Peyer's patch (tissue), 4 donors: ENCODE results near the gene PON3. TPM values are rescaled to one million over a fixed set of nuclear protein-coding genes. Genes with fewer than 3 reads are reported as not detected.

Experiments
- DNase-seq, 3 donors: peaks; one replicate each; pipeline ENCODE4 v3.0.0-alpha.2; 2017 to 2019
- H3K27ac ChIP-seq, 4 donors: fragments of 200-600 bp; sonication (generic); one replicate each; pipeline ENCODE4 v1.5.1; 2016 to 2019
- H3K27me3 ChIP-seq, 2 donors: fragments of 200-600 bp; sonication (generic); one replicate each; pipeline ENCODE4 v1.5.1; 2019
- H3K36me3 ChIP-seq, 3 donors: fragments of 200-600 bp; sonication (generic); one replicate each; pipeline ENCODE4 v1.5.1; 2016 to 2019
- H3K4me1 ChIP-seq, 4 donors: fragments of 200-600 bp; sonication (generic); one replicate each; pipeline ENCODE4 v1.5.1; 2016 to 2019
- H3K4me3 ChIP-seq, 4 donors: fragments of 200-600 bp; sonication (generic); 1 replicate in 3 of 4; 2 replicates in 1 of 4; pipeline ENCODE4 v1.5.1; 2016 to 2019; ENCODE audit warnings: mild to moderate bottlenecking in 1 of 4
- H3K9me3 ChIP-seq, 4 donors: fragments of 200-600 bp; sonication (generic); one replicate each; pipeline ENCODE4 v1.5.1; 2016 to 2019; ENCODE audit warnings: mild to moderate bottlenecking in 1 of 4
- CTCF ChIP-seq, 6 experiments: fragments of 450-650 bp in 4 of 6; fragments of 200-600 bp in 2 of 6; sonication (generic) in 1 of 6; IDR thresholded peaks; one replicate each; pipeline ENCODE4 v1.5.1; 2017 to 2019; ENCODE audit warnings: antibody characterized with exemption in 6 of 6, mild to moderate bottlenecking in 3 of 6, moderate library complexity in 1 of 6
- POLR2A ChIP-seq, 2 donors: fragments of 450-650 bp; IDR thresholded peaks; one replicate each; pipeline ENCODE4 v1.5.1; 2017; ENCODE audit warnings: antibody characterized with exemption in 2 of 2, mild to moderate bottlenecking in 2 of 2, moderate library complexity in 2 of 2
- total RNA-seq, 4 donors: library from RNA; depleted of rRNA; stranded (reverse); fragments of >200 nt; gene quantifications; one replicate each; pipeline ENCODE4 v1.1.0, GENCODE V29; 2016

PON3 gene
- total RNA-seq, 4 donors from 2014 or later, result 2.9 to 9.1 (median 5.5) TPM; not detected in 1

- no peak for DNase-seq
- Histone ChIP-seq H3K36me3 (peaks cover 0 to 32% (median 0%) of the 10 kb centered on the region in 3 donors), H3K27ac (no peak overlapping the region)
Observed at GRCh38 chr7:95411036-95411435, 14.9 kb upstream of the PON3 start.

GRCh38 chr7:95407751-95408150 lies 11.6 kb upstream of the PON3 start:
- Histone ChIP-seq H3K27me3 (no peaks in the 10 kb centered on the region), H3K4me1 (no peaks in the 10 kb centered on the region), H3K27ac (no peak overlapping the region), H3K4me3 (no peak overlapping the region), H3K36me3 (peaks cover 0 to 32% (median 0%) of the 10 kb centered on the region in 3 donors), H3K9me3 (no peaks in the 10 kb centered on the region)
- DNase-seq, result no peak
- TF ChIP-seq POLR2A (IDR thresholded peaks at IDR 0.05) (no peak), CTCF (IDR thresholded peaks at IDR 0.05) (no peak)

More at GRCh38 chr7:95411036-95411435, 14.9 kb upstream of the PON3 start:
- H3K9me3 ChIP-seq, result no peaks in the 10 kb centered on the region
- TF ChIP-seq CTCF (IDR thresholded peaks at IDR 0.05), result no peak
- TF ChIP-seq POLR2A (IDR thresholded peaks at IDR 0.05), result no peak
- H3K4me3 ChIP-seq, result no peak overlapping the region
- H3K4me1 ChIP-seq, result no peaks in the 10 kb centered on the region
- H3K27me3 ChIP-seq, result no peaks in the 10 kb centered on the region

- Histone ChIP-seq H3K4me3 (no peak overlapping the region), H3K36me3 (peaks cover 0 to 17% (median 0%) of the 10 kb centered on the region in 3 donors), H3K27ac (no peak overlapping the region), H3K27me3 (no peaks in the 10 kb centered on the region), H3K4me1 (no peaks in the 10 kb centered on the region), H3K9me3 (no peaks in the 10 kb centered on the region)
- DNase-seq, result no peak
- TF ChIP-seq POLR2A (IDR thresholded peaks at IDR 0.05), result no peak
- no peak for TF ChIP-seq CTCF (IDR thresholded peaks at IDR 0.05)
Observed at GRCh38 chr7:95405800-95406199, 9.6 kb upstream of the PON3 start.

- no peak overlapping the region for H3K4me3 ChIP-seq
- H3K27me3 ChIP-seq, result no peaks in the 10 kb centered on the region
- TF ChIP-seq CTCF (IDR thresholded peaks at IDR 0.05) (no peak), POLR2A (IDR thresholded peaks at IDR 0.05) (no peak)
- H3K4me1 ChIP-seq, result no peaks in the 10 kb centered on the region
- peaks cover 0 to 14% (median 0%) of the 10 kb centered on the region in 3 donors for H3K36me3 ChIP-seq
- H3K9me3 ChIP-seq, result no peaks in the 10 kb centered on the region
- no peak overlapping the region for H3K27ac ChIP-seq
- no peak for DNase-seq
Observed at GRCh38 chr7:95405208-95405607, 9.0 kb upstream of the PON3 start.

GRCh38 chr7:95404316-95404865 lies 8.2 kb upstream of the PON3 start:
- TF ChIP-seq CTCF (IDR thresholded peaks at IDR 0.05) (no peak), POLR2A (IDR thresholded peaks at IDR 0.05) (no peak)
- Histone ChIP-seq H3K4me3 (no peak overlapping the region), H3K27me3 (no peaks in the 10 kb centered on the region), H3K36me3 (peaks cover 0 to 9% (median 0%) of the 10 kb centered on the region in 3 donors), H3K4me1 (no peaks in the 10 kb centered on the region), H3K27ac (no peak overlapping the region), H3K9me3 (no peaks in the 10 kb centered on the region)
- no peak for DNase-seq
